Body of pancreas (tissue), 4 donors: ENCODE results near the gene PALM2AKAP2. TPM values are rescaled to one million over a fixed set of nuclear protein-coding genes. Genes with fewer than 3 reads are reported as not detected.

ENCODE experiments used
- ATAC-seq: fragments of 150-250 bp; one replicate; pipeline ENCODE4 v1.9.1; 2016
- DNase-seq, 4 donors: peaks; one replicate each; pipeline ENCODE4 v3.0.0-alpha.2; 2019
- H3K27ac ChIP-seq, 4 donors: fragments of 200-600 bp; sonication (generic); 1 replicate in 3 of 4; 2 replicates in 1 of 4; pipeline versions ENCODE4 v1.5.1 to v1.6.1; 2016 to 2019; ENCODE audit warnings: mild to moderate bottlenecking in 1 of 4, mixed read lengths in 1 of 4, moderate library complexity in 1 of 4
- H3K27me3 ChIP-seq, 2 donors: fragments of 200-600 bp; sonication (generic); one replicate each; pipeline ENCODE4 v1.6.0; 2016; ENCODE audit warnings: mild to moderate bottlenecking in 1 of 2
- H3K36me3 ChIP-seq, 2 donors: fragments of 200-600 bp; sonication (generic); replicated peaks in 1 of 2; 2 replicates each; pipeline ENCODE4 v1.5.1; 2016; ENCODE audit warnings: low read depth in 2 of 2; ENCODE audit not compliant: insufficient read depth in 1 of 2
- H3K4me1 ChIP-seq: fragments of 200-600 bp; sonication (generic); one replicate; pipeline ENCODE4 v1.6.0; 2016
- H3K4me3 ChIP-seq, 2 donors: fragments of 200-600 bp; sonication (generic); 1 replicate in 1 of 2; 2 replicates in 1 of 2; pipeline ENCODE4 v1.5.1; 2016 to 2019
- H3K9me3 ChIP-seq, 3 donors: fragments of 200-600 bp; sonication (generic); 1 replicate in 2 of 3; 2 replicates in 1 of 3; pipeline ENCODE4 v1.5.1; 2016
- POLR2A ChIP-seq, 3 donors: fragments of 450-650 bp; IDR thresholded peaks; one replicate each; pipeline ENCODE4 v1.6.1; 2016; ENCODE audit warnings: antibody characterized with exemption in 3 of 3, mild to moderate bottlenecking in 2 of 3
- WGBS, 2 donors: methylation state at CpG; one replicate each; pipeline ENCODE4 v1.1.5; 2017; 5-methylcytosine and 5-hydroxymethylcytosine counted together
- intact Hi-C: fragments of 100-400 bp; cut with DNase I; formaldehyde crosslinking; loops from one replicate; pipeline ENCODE4 v1.15.1; 2023
- total RNA-seq, 2 donors: library from RNA; depleted of rRNA; stranded (reverse); fragments of >200 nt; gene quantifications; one replicate each; pipeline ENCODE4 v1.1.0, GENCODE V29; 2016
- TF ChIP-seq, protein P1 (sequence below), 7 experiments: fragments of 450-650 bp in 4 of 7; fragments of 200-600 bp in 3 of 7; sonication (generic) in 3 of 7; IDR thresholded peaks; one replicate each; pipeline ENCODE4 v1.5.1; 2016 to 2019; ENCODE audit warnings: antibody characterized with exemption in 7 of 7

The PALM2AKAP2 gene
- total RNA-seq, 2 donors from 2014 or later = 0.99 to 2.1 TPM

DNA sequence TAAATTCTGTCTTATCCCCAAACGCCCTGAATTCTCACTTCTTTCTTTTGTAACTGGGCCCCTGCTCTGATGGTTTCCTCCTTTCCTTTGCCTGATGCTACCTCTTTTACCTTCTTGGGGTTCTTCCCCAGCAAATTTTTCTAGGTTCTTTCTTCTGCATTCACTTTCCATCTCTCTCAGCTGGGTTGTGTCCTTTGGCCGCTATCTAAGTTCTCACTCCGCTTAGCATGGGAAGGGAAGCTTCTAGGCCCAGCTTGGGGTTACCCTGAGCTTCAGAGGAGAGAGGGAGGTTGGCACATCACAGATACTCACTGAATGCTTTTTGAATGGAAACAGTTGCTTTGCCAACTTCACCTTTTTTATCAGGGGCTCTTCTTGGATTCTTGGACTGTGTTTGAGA is 17.0 kb downstream of the PALM2AKAP2 start:
- Histone ChIP-seq H3K27ac (no peak overlapping the region), H3K36me3 (no peaks in the 10 kb centered on the region), H3K4me3 (no peak overlapping the region), H3K9me3 (no peaks in the 10 kb centered on the region), H3K4me1 (no peaks in the 10 kb centered on the region), H3K27me3 (no peaks in the 10 kb centered on the region)
- DNase-seq (no peak), ATAC-seq (no peak)
- intact Hi-C loops = no loop called here
- WGBS, 2 donors = 79 to 81% methylated on average over 3 of the region's 3 CpGs
- TF ChIP-seq POLR2A (IDR thresholded peaks at IDR 0.05) = no peak
- TF ChIP-seq, protein P1, sequence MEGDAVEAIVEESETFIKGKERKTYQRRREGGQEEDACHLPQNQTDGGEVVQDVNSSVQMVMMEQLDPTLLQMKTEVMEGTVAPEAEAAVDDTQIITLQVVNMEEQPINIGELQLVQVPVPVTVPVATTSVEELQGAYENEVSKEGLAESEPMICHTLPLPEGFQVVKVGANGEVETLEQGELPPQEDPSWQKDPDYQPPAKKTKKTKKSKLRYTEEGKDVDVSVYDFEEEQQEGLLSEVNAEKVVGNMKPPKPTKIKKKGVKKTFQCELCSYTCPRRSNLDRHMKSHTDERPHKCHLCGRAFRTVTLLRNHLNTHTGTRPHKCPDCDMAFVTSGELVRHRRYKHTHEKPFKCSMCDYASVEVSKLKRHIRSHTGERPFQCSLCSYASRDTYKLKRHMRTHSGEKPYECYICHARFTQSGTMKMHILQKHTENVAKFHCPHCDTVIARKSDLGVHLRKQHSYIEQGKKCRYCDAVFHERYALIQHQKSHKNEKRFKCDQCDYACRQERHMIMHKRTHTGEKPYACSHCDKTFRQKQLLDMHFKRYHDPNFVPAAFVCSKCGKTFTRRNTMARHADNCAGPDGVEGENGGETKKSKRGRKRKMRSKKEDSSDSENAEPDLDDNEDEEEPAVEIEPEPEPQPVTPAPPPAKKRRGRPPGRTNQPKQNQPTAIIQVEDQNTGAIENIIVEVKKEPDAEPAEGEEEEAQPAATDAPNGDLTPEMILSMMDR (IDR thresholded peaks at IDR 0.05) = no peak

DNA sequence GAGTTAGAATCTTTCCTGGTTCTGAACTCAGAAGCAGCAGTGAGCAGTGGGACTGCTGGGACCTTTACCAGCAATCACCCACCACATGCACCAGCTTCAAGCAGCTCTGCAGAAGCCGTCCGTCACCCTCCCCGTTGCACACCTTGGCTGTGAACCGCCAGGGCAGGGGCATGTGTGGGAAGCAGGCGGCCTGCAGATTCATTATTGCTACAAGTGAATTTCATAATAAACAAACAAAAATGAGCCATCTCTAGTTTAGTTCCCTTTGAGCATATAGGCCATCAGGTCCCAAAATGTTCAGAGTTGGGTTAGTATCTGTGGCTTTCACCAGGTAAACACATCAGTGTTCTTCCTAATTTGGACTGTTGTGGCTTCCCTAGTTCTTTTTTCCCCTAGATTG is 17.5 kb downstream of the PALM2AKAP2 start:
- no peaks in the 10 kb centered on the region for H3K27me3 ChIP-seq
- no peak for ATAC-seq
- WGBS, 2 donors = 90 to 95% methylated on average over 5 of the region's 5 CpGs
- H3K4me1 ChIP-seq = no peaks in the 10 kb centered on the region
- TF ChIP-seq, protein P1 (IDR thresholded peaks at IDR 0.05) = no peak
- no peak for TF ChIP-seq POLR2A (IDR thresholded peaks at IDR 0.05)
- H3K9me3 ChIP-seq = no peaks in the 10 kb centered on the region
- H3K4me3 ChIP-seq = no peak overlapping the region
- no peak for DNase-seq
- H3K27ac ChIP-seq = no peak overlapping the region
- intact Hi-C loops = no loop called here
- H3K36me3 ChIP-seq = no peaks in the 10 kb centered on the region

DNA sequence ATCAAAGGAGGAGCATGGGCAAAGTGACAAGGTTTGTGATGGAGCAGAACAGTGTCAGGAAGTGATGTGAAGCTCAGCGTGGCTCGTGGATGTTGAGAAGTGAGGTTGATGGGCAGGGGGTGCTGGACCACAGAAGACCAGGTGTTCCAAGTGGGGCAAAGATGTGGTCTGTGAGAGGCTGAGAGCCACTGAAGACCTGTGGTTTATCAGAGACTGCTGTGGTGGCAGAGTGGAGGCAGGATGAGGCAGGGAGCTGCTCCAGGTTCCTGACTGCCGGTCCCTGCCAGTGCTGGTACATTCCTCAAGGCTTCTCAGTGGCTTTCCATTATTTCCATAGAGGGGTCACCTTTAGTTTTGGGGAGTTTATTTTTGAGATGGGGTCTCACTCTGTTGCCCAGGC is 19.1 kb downstream of the PALM2AKAP2 start:
- intact Hi-C loops = no loop called here

DNA sequence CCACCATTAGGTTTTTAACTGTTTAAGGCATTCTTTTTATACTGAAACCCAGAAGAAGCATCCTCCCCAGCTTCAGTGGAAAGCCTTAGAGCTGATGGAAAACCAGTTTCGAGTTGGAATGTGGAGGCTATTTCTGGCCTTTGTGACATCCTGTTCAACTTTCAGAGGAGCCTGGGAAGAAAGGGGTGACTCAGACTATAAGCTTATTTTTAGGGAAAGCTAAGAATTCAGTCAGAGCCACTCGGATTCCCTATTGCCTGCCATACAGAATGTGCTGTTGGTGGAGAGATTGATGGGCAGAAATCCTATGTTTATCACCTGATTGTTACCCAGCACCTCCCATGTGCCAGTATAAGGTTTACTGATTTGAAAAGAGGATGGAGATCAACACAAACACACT is 19.8 kb downstream of the PALM2AKAP2 start:
- DNase-seq (no peak), ATAC-seq (no peak)
- Histone ChIP-seq H3K4me1 (no peaks in the 10 kb centered on the region), H3K27me3 (no peaks in the 10 kb centered on the region), H3K27ac (no peak overlapping the region), H3K4me3 (no peak overlapping the region), H3K9me3 (no peaks in the 10 kb centered on the region), H3K36me3 (no peaks in the 10 kb centered on the region)
- WGBS, 2 donors = 24 to 30% methylated on average over 2 of the region's 2 CpGs
- intact Hi-C loops = no loop called here
- TF ChIP-seq, protein P1 (IDR thresholded peaks at IDR 0.05) = no peak
- no peak for TF ChIP-seq POLR2A (IDR thresholded peaks at IDR 0.05)

More for the DNA sequence above, 19.1 kb downstream of the PALM2AKAP2 start:
- Histone ChIP-seq H3K27ac (no peak overlapping the region), H3K9me3 (no peaks in the 10 kb centered on the region), H3K4me1 (no peaks in the 10 kb centered on the region), H3K27me3 (no peaks in the 10 kb centered on the region), H3K4me3 (no peak overlapping the region), H3K36me3 (no peaks in the 10 kb centered on the region)
- 84 to 89% methylated on average over 3 of the region's 3 CpGs for WGBS, 2 donors
- TF ChIP-seq POLR2A (IDR thresholded peaks at IDR 0.05) = no peak
- TF ChIP-seq, protein P1 (IDR thresholded peaks at IDR 0.05) = no peak
- ATAC-seq = no peak
- no peak for DNase-seq

DNA sequence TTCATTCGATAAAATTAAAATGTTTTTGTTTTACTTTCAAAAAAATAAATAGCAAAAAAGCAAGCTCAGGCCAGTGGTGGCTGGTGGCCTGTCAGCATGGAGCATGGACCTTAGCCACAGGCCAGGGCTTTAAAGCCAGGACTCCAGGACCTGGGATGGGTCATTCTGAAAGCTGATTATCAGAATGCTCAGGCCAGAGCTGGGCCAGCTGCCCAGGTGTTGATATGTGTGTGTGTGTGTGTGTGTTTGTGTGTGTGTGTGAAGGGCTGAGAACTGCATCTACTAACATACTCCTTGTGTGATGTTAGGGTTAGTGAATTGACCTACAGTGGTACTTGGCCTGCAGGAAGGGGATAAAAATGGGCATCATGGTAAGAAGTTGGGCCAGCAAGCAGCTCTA is 21.5 kb downstream of the PALM2AKAP2 start:
- TF ChIP-seq POLR2A (IDR thresholded peaks at IDR 0.05) = no peak
- TF ChIP-seq, protein P1 (IDR thresholded peaks at IDR 0.05) = no peak
- ATAC-seq = no peak
- intact Hi-C loops = no loop called here

More for the DNA sequence above, 21.5 kb downstream of the PALM2AKAP2 start:
- H3K27me3 ChIP-seq = no peaks in the 10 kb centered on the region
- 59 to 80% methylated on average over 1 of the region's 1 CpG for WGBS, 2 donors
- no peak overlapping the region for H3K4me3 ChIP-seq
- H3K4me1 ChIP-seq = no peaks in the 10 kb centered on the region
- no peak overlapping the region for H3K27ac ChIP-seq
- H3K36me3 ChIP-seq = no peaks in the 10 kb centered on the region
- no peaks in the 10 kb centered on the region for H3K9me3 ChIP-seq
- DNase-seq = no peak
